Sigmoid colon (tissue), 3 donors: ENCODE measurements around the gene VPS26C.

ENCODE experiments used
- POLR2A ChIP-seq, 2 donors: fragments of 450-650 bp; IDR thresholded peaks; one replicate each; pipeline ENCODE4 v1.6.1; 2016; ENCODE audit warnings: antibody characterized with exemption in 2 of 2, mild to moderate bottlenecking in 2 of 2, moderate library complexity in 2 of 2
- TF ChIP-seq, protein P1 (sequence below), 4 experiments: fragments of 450-650 bp in 3 of 4; fragments of 200-600 bp in 1 of 4; IDR thresholded peaks; one replicate each; pipeline ENCODE4 v1.5.1; 2016 to 2019; ENCODE audit warnings: antibody characterized with exemption in 4 of 4, mild to moderate bottlenecking in 3 of 4, moderate library complexity in 2 of 4

DNA sequence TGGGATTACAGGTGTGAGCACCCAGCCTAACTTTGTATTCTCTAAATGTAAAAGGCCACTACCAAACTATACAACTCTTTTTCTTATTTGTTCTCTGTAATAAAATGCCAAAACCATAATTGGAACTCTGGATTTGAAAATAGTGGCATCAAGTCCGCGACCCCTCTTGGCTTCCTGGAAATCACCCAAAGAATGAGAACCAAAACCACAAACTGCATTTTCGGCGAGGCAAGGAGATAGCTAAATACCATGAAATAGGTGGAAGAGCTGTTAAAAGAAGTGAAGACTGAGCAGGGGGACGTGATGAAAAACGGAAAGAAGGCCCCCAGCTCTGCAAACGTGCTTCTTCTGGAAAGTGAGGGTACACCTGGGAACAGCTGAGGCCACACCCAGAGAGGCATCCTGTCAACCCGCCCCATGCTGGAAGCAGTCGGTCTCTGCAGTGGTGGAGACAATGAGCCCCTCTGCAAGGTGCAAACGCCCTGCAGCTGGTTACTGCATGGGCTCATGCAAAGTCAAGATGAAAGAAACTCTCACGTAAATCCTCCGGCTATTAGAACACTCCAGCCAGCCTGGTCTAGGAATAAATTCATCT is 22.5 kb downstream of the VPS26C start:
- TF ChIP-seq POLR2A (IDR thresholded peaks at IDR 0.05): no peak
- TF ChIP-seq, protein P1, sequence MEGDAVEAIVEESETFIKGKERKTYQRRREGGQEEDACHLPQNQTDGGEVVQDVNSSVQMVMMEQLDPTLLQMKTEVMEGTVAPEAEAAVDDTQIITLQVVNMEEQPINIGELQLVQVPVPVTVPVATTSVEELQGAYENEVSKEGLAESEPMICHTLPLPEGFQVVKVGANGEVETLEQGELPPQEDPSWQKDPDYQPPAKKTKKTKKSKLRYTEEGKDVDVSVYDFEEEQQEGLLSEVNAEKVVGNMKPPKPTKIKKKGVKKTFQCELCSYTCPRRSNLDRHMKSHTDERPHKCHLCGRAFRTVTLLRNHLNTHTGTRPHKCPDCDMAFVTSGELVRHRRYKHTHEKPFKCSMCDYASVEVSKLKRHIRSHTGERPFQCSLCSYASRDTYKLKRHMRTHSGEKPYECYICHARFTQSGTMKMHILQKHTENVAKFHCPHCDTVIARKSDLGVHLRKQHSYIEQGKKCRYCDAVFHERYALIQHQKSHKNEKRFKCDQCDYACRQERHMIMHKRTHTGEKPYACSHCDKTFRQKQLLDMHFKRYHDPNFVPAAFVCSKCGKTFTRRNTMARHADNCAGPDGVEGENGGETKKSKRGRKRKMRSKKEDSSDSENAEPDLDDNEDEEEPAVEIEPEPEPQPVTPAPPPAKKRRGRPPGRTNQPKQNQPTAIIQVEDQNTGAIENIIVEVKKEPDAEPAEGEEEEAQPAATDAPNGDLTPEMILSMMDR (IDR thresholded peaks at IDR 0.05): no peak
